Endometrial microvascular endothelial cells (primary cell): ENCODE data around the gene CCT8L2. TPM values are rescaled to one million over a fixed set of nuclear protein-coding genes. Genes with fewer than 3 reads are reported as not detected.
"Not testable (repeated sequence)": the region's sequence is repeated elsewhere in the genome, so short reads cannot be mapped to it uniquely, and the experiment has no call there.

Source experiments
- in situ Hi-C: cut with HindIII; loops from 2 replicates; pipeline ENCODE4 v1.10.0; 2017; ENCODE audit warnings: low sequenced_read_pairs, low pct_unique_long_range_greater_than_20kb; ENCODE audit errors: inconsistent ontology term
- total RNA-seq: library from RNA; depleted of rRNA; stranded (reverse); fragments of >200 nt; gene quantifications from one replicate; pipeline ENCODE4 v1.2.3, GENCODE V29; 2015; ENCODE audit errors: inconsistent ontology term

The CCT8L2 gene
- total RNA-seq, 1 donor from 2014 or later, result not detected

- in situ Hi-C loops, result not testable (repeated sequence)
These were observed 8.2 kb upstream of the CCT8L2 start for GRCh38 chr22:16600644-16601436.

DNA sequence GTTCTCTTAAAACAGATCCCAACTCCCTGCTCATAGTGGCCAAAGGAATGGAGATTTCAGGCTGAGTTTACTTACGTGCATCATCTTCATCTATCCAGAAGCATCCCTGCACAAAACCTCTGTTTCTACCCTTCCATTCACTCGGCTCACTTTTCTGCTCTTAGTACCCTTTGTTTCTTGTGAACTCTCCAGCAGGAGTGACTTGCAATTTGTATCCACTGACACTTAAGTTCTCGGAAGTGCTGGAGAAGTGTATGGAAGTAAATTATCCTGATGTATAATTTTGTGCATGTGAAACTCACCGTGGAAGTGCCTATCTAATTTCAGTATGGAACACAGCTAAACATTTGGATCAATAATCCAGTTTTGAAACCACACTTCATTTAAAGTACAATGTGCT, 7.0 kb upstream of the CCT8L2 start:
- in situ Hi-C loops, result not testable (repeated sequence)

DNA sequence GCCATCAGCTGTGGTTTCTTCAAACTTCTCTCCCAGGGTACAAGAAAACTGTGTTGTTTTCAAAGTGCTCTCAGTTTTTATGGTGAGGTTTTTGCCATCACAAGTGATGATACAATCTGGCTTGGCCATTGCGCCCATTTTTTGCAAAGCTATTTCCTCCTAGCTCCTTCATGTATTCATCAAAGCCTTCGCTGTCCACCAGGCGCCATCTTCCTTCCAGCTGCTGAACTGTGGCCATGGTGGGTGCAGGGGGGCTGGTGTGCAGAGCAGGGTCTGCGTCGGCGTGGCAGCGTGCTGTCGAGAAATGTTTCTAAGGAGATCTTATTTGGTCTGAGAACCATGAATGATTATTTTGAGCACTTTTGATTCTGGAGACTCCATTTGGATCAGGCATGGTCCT, 2.6 kb upstream of the CCT8L2 start:
- in situ Hi-C loops, result not testable (repeated sequence)

DNA sequence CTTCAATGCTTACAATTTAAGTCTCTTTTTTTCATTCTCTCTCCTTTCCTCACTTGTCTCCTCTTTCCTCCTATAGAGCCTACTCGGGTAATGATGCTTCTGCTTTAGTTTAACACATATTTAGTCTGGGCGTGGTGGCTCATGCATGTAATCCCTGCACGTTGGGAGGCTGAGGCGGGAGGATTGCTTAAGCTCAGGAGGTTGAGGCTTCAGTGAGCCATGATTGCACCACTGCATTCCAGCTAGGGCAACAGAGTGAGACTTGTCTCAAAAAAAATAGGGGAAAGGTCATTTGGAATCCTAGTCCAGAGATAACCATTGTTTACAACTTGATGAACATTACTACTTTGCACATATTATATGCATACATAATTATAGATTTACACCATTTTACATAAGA, 1.4 kb upstream of the CCT8L2 start:
- in situ Hi-C loops, result no loop called here

DNA sequence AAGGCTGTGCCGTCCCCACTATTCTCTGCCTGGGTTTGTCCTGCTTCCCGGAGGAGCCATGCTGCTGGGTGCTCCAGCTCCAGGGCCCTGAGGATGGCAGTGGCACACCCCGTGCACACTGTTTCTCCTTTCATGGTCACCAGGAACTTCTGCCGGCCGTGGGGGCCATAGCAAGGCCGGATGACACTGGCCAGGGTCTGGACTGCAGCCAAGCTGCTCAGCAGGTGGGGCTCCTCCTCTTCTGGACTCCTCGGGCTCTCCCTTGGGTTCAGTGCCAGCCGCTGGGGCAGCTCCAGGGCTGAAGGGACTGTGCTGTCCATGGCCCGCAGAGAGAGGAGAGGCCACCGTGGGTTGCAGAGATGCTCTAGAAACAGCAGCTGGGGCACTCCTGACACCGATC, 379 bp downstream of the CCT8L2 start:
- in situ Hi-C loops, result not testable (repeated sequence)

DNA sequence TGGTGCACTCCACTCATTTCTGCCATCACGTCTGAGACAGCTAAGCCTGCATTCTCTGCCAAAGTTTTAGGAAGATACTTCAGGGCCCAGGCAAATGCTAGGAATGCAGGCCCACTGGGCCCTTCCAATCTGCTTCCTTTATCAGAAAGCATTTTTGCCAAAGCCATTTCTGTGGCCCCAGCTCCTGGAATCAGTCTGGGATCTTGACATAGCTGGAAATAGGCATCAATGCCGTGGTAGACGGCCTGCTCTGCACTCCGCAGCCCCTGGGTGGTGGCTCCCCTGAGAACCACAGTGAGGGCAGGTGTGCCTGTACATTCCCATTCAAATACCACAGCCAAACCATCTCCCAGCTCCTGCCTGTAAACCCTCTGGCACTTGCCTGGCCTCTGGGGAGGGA, 1.5 kb downstream of the CCT8L2 start:
- in situ Hi-C loops, result not testable (repeated sequence)

DNA sequence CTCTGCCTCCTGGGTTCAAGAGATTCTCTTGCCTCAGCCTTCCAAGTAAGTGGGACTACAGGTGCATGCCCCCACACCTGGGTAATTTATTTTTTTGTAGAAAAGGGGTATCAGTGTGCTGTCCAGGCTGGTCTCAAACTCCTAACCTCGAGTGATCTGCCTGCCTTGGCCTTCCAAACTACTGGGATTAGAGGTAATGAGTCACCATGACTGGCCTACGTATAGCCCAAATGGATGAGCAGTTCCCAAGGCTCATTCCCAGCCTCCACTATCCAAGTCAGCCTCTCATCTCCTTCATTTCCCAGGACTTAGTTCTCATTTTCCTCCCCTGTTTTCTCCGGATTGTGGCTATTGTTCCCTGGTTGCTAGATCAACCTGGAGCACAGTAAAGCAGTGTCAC, 5.6 kb downstream of the CCT8L2 start:
- in situ Hi-C loops, result no loop called here

DNA sequence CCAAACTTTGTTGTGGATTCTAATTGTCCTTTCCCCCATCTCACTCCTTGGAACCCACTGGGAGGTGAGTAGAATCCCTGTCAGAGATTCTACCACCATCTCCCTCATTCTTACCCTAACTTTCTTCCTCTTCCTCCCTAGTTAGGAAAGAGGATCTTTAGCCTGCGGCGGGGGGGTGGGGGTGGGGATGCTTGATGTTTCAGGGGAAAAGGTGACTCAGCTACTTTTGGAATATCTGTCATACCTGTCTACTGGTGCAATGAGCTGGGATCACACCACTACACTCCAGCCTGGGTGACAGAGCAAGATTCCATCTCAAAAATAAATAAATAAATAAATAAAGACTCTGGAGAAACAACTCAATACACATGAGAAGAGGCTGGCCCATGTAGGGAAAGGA, 6.4 kb downstream of the CCT8L2 start:
- in situ Hi-C loops, result no loop called here

- in situ Hi-C loops, result not testable (repeated sequence)
These were observed 11.7 kb downstream of the CCT8L2 start for GRCh38 chr22:16580872-16581271.

- in situ Hi-C loops, result not testable (repeated sequence)
These were observed 23.3 kb downstream of the CCT8L2 start for GRCh38 chr22:16569240-16569834.

DNA sequence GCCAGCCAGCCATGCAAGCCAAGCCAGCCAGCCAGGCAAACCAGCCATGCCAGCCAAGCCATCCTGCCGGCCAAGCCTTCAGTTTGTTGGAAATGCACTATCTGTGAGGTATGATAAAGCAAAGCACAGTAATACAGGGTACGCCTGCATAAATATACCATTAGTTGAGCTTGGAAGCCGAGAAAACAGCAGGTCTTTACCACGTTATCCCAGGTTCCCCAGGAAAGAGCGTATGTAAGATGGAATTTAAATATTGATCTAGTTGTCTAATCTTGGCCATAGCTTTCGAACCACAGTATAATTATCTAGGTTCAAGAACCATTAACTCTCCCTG, 24.2 kb downstream of the CCT8L2 start:
- in situ Hi-C loops, result no loop called here

GRCh38 chr22:16567617-16568424, 24.8 kb downstream of the CCT8L2 start:
- in situ Hi-C loops, result not testable (repeated sequence)

GRCh38 chr22:16566421-16567151, 26.0 kb downstream of the CCT8L2 start:
- in situ Hi-C loops, result not testable (repeated sequence)

GRCh38 chr22:16565585-16566420, 26.8 kb downstream of the CCT8L2 start:
- in situ Hi-C loops, result not testable (repeated sequence)

DNA sequence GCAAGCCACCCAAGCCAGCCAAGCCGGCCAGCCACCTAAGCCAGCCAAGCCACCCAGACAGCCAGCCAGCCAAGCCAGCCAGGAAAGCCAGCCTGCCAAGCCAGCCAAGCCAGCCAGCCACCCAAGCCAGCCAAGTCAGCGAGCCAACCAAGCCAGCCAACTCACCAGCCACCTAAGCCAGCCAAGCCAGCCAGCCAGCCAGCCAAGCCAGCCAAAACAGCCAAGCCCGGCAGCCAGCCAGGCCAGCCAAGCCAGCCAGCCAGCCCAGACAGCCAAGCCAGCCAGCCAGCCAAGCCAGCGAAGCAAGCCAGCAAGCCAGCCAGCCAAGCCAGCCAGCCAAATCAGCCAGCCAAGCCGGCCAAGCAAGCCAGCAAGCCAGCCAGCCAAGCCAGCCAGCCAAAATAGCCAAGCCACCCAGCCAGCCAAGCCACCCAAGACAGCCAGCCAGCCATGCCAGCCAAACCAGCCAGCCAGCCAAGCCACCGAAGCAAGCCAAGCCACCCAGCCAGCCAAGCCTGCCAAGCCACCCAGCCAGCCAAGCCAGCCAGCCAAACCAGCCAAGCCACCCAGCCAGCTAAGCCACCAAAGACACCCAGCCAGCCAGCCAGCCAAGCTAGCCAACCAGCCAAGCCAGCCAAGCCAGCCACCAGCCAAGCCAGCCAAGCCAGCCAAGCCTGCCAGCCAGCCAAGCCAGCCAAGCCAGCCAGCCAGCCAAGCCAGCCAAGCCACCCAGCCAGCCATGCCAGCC, 27.6 kb downstream of the CCT8L2 start:
- in situ Hi-C loops, result not testable (repeated sequence)

DNA sequence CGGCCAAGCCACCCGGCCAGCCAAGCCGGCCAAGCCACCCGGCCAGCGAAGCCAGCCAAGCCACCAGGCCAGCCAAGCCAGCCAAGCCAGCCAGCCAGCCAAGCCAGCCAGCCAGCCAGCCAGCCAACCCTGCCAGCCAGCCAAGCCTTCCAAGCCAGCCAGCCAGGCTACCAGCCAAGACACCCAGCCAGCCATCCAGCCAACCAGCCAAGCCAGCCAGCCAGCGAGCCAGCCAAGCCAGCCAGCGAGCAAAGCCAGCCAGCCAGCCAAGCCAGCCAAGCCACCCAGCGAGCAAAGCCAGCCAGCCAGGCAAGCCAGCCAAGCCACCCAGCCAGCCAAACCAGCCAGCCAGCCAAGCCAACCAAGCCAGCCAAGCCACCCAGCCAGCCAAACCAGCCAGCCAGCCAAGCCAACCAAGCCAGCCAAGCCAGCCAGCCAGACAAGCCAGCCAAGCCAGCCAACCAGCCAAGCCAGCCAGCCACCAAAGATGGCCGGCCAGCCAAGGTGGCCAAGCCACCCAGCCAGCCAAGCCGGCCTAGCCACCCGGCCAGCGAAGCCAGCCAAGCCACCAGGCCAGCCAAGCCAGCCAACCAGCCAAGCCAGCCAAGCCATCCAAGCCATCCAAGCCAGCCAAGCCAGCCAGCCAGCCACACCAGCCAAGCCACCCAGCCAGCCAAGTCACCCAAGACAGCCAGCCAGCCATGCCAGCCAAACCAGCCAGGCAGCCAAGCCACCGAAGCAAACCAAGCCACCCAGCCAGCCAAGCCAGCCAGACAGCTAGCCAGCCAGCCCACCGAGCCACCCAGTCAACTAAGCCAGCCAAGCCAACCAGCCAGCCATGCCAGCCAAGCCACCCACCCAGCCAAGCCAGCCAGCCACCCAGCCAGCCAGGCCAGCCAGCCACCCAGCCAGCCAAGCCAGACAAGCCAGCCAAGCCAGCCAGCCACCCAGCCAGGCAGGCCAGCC, 28.8 kb downstream of the CCT8L2 start:
- in situ Hi-C loops, result no loop called here
